ENCODE data around the gene TBATA.

TBATA gene, protein sequence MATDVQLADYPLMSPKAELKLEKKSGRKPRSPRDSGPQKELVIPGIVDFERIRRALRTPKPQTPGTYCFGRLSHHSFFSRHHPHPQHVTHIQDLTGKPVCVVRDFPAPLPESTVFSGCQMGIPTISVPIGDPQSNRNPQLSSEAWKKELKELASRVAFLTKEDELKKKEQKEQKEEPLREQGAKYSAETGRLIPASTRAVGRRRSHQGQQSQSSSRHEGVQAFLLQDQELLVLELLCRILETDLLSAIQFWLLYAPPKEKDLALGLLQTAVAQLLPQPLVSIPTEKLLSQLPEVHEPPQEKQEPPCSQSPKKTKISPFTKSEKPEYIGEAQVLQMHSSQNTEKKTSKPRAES

DNA sequence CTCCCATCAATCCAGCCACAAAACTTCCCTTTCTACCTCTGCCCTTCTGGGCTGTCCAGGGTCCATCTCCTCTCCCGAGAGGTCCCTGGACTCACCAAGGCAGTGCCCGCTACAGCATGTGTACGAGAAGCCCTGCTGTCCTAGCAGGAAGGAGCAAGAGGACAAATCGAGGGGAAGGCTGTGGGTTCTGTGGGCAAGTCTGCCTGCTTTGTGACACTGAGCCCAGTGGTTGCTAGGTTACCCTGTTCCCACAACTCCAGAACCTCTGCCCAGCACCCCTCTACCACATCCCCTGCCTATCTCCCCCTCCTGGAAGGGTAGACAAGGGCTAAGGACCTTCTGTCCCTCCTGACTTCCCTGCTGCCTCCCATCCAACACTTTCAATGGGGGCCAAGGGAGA, at the start of gene TBATA:
TBATA (minus strand) TSS at position 188 of the 400 bp plus-strand sequence. CDS start 1,998 bp downstream, outside the sequence.
- no peak for DNase-seq

- no peak for DNase-seq
Measured at GRCh38 chr10:70834441-70835151, 49.4 kb upstream of the TBATA start.

DNA sequence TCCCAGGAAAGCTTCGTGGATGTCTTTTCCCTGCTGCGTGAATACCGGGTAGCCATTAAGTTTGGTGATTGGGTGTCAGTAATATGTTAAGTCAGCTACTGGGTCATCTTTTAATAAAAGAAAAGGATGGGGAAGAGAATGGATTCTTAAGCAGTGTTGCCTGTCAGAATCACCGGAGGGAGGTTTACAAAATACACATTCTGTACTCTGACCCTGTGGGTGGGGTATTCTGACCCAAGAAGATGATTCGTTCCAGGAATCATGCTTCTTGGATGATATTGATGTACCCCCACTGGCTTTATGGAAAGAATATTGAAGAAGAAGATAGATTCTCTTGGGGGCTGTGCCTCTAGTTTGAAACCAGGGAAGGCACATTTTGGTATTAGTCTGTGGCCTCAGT, 48.8 kb upstream of the TBATA start:
- DNase-seq: no peak

DNA sequence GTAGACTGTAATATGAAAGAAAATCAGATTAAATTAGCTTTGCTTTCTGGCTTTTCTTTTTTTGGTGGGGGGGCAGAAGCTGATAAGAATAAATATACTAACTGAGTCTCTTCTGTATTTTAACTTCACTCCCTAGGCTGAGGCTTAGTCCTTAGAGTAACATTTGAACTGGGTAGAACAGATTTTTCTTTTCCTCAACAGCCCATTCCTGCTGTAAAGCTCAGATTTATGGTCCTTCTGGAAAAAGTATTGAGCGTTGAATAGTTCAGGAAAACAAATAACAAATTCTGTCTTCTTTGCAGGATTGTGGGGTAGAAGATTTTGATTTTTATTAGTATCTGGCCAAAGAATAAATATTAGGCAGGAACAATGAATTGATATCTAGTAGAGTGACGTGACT, 48.4 kb upstream of the TBATA start:
- no peak for DNase-seq

DNA sequence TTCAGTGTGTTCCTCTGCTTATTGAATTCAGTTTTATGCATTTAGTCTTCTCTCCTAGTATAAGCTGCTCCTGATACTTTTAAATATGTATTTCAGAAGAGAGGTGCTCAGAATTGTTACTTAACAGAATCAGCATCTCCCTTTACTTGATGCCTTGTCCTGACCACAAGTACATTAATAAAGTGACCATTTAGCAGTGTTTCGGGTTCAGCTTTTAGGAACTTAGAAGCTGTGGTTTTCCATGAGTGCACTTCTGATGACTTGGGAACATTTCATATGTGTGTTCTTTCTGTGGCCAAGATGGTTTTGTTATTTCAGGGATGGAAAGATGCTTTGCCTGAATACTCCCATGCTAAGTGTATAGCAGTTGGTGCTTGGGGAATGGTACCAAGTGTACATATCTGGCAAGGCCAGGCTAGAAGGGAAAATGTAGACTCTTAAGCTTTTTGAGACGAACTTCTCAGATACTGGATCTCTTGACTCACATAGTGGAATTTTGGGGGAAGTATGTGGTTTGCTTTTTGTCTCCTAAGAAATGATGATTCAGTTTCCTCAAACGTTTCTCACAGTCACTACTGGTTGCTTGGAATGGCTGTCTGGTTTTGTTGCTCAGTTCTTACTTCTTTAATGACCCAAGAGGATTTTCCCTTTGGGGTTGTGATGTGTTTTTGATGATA, 47.8 kb upstream of the TBATA start:
- no peak for DNase-seq

DNA sequence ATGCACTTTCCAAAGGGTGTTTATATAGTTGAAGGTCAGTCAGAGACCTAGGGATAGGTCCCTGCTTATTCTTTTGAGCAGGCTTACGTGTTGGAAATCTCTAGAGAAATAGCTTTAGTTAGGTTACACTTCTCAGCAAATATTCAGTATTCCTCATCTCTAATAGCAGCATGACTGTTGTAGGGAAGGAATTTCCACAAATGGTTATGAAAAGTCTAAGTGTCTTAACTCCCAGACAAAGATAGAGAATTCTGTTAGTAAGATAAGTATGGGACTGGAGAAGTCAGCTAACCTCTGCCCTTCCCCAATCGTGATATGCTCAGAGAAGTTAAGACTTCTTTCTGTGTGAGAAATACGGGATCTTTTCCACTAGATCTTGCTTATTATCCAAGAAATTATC, 47.0 kb upstream of the TBATA start:
- DNase-seq: no peak

DNA sequence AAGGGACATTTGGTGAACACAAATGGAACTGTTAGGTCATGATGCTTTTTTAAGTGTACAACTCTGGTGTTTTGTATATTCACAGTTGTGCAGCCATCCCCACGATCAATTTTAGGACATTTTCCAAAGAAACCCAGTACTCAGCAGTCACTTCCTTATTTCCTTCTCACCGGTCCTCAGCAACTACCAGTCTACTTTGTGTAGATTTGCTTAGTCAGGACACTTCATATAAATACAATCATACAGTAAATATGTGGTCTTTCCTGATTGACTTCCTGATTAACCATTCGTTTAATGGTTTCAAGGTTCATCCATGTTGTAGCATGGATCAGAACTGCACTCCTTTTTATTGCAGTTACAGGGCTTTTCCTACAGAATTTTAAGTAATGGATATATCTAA, 45.0 kb upstream of the TBATA start:
- DNase-seq: no peak

GRCh38 chr10:70829543-70829942, 44.4 kb upstream of the TBATA start:
- DNase-seq: no peak

DNA sequence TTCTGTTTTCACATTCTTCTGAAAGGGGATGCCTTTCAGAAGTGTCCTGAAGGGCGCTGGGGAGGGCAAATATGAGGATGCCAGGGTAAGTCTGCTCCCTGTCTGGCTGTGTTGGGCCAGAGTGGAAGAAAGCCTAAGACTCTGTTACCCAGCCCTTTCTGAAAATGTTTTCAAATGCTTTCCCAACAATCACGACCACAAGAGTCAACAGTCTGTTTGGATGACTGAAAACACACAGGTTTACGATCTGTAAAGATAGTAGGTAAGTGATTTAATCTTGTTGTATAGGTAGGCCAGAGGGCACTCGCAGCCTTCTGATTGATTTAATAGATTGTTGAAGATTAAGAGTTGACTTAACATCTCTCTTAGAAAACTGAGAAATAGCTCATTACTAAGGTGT, 43.7 kb upstream of the TBATA start:
- no peak for DNase-seq

- no peak for DNase-seq
Measured at GRCh38 chr10:70827086-70827757, 42.0 kb upstream of the TBATA start.

GRCh38 chr10:70822076-70822820, 37.1 kb upstream of the TBATA start:
- no peak for DNase-seq

GRCh38 chr10:70820976-70821750, 36.0 kb upstream of the TBATA start:
- no peak for DNase-seq

DNA sequence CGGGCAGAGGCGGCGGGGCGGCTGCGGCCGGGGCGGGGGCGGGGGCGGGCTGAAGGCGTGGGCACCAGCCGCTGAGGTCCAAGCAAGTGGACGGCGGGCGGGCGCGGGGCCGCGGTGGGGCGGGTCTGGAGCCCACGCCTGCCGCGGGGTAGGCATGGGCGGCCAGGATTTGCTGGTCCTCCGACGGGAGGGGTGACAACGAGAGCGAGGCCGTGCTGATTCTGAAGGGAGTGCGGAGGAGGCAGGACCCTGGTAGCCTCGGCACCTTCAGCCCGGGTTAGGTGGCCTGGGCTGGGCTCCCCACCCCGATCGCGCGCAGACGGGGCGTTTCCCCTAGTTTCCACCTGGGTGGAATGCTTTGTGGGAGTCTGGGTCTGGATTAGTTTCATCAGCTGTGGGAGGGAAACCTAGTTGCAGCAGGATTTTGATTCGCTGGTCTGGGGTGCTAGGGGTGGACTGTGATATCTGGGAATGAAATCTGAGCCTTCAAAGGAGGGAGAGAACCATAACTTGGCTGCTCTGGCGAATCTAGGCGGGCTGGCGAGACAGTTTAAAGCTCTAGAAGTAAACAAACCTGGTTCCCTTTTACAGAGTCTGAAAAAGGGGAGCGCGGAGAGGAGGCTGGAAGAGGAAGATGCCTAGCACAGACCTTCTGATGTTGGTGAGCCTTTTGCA, 31.2 kb upstream of the TBATA start:
- peak; percentile 39 to 50 for DNase-seq

- peak; percentile 81 to 85 for DNase-seq
Measured at GRCh38 chr10:70815504-70816219, 30.5 kb upstream of the TBATA start, which contains the start of gene SGPL1. Gene SGPL1, plus strand, starts transcription at chr10:70815948. Its CDS starts 906 bp downstream, at chr10:70816854.

DNA sequence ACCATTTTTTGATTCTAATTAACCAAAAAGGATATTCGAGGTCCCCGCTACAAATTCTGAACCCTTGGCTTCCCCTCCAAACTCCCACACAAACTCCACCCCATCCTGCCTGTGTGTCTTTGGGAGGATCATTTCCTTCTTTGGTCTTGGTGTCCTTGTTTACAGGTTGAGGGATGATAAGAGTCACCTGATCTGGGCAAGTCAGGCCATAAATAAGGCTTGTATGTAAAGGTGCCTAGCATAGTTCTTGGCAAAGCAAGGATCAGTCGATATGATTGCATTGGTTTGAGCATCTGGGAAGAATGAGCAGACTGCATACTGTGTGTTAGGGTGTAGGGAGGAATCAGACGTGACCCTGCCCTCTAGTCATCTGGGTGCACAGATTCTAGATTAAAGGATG, 28.9 kb upstream of the TBATA start:
- no peak for DNase-seq

- no peak for DNase-seq
Measured at GRCh38 chr10:70812814-70813213, 27.6 kb upstream of the TBATA start.

- DNase-seq: no peak
Measured at GRCh38 chr10:70811881-70812280, 26.7 kb upstream of the TBATA start.

DNA sequence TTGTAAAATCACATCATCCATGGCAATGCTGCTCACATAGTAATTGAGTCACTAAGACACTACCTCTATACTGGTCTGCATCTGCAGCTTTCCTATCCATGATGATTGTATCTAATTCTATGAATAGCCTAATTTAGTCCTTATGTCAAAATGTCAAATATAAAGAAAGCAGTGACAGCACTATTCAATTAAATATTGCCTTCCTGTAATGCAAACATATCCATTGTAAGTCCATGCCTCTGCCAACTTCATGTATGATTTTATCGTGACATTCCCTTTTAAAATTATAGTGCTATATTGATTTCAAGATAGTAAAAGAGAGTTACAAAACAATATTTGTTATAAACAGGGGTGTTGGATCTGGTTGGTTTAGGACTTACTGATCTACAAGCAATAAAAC, 25.8 kb upstream of the TBATA start:
- DNase-seq: no peak

DNA sequence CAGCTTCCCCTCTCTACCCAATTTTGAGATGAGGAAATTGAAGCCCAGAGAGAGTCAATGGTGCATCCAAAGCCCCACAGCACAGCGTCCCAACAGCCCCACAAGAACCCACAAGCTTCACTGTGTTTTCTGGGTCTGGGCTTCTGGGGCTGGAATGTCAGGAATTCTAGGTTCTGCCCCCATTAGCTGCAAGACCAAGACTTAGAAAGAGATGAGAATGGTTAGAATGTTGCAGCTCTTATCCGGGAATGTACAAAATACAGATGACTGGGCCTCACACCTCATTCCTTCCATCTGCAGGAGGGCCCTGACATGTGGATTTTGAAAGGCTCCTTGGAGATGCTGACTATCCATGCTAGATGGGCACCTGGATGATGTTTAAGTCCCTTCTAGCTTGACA, 24.5 kb upstream of the TBATA start:
- no peak for DNase-seq

DNA sequence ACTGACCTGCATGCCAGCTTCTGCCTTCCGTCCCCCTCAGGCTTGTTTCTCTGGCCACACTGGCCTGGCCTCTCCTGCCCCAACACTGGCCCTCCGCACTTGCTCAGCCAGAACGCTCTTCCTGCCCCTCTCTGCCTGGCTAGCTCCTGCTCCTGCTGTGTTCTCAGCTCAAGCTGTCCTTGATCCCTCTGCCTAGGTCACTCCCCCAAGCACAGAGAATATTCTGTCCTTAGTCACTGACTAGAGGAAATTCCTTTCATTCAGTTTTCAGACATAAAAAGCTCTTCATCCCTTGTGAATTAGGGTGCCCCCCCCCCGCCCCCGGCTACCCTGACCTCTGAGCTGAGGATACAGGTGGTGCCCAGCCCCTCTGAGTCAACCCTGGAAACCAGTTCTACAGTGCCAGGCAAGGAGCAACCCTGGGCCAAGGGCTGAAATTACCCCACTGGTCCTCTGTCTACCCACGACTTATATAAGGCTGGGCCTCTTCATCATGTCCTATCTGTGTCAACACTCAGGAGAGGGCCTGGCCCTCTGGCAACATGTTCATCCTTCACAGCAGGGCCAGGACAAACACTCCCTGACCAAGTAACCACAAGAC, 23.9 kb upstream of the TBATA start:
- no peak for DNase-seq

All from activated CD4-positive, alpha-beta T cell treated with anti-CD3 and anti-CD28 coated beads for 4 hours (primary cell).